AG04449 (cell line): ENCODE data around the gene KMT2D.

Source experiments
- CTCF ChIA-PET: fragments of 350-600 bp; formaldehyde crosslinking; extraction: SDS; loops from one replicate; lab custom pipeline; 2021; ENCODE audit warnings: antibody characterized with exemption; lab: Yijun Ruan, JAX
- POLR2A ChIA-PET: fragments of 400-600, 350-600 bp; formaldehyde crosslinking; extraction: SDS; loops from one replicate; lab custom pipeline; 2020; ENCODE audit warnings: antibody characterized with exemption, inconsistent platforms; lab: Yijun Ruan, JAX
- DNase-seq: peaks from one replicate; pipeline ENCODE4 v3.0.0-alpha.2; 2010; ENCODE audit warnings: low read depth, low spot score
- H3K4me3 ChIP-seq: 2 replicates; pipeline ENCODE4 v1.5.1; 2011; ENCODE audit warnings: low read depth, mild to moderate bottlenecking, control low read depth, low read length
- TF ChIP-seq, protein P1 (sequence below): IDR thresholded peaks from one replicate; pipeline ENCODE4 v1.5.1; 2011; ENCODE audit warnings: mild to moderate bottlenecking, moderate library complexity, low read length, control low read depth, inconsistent platforms; ENCODE audit not compliant: insufficient read depth; ENCODE audit errors: missing control alignments

The KMT2D gene

DNA sequence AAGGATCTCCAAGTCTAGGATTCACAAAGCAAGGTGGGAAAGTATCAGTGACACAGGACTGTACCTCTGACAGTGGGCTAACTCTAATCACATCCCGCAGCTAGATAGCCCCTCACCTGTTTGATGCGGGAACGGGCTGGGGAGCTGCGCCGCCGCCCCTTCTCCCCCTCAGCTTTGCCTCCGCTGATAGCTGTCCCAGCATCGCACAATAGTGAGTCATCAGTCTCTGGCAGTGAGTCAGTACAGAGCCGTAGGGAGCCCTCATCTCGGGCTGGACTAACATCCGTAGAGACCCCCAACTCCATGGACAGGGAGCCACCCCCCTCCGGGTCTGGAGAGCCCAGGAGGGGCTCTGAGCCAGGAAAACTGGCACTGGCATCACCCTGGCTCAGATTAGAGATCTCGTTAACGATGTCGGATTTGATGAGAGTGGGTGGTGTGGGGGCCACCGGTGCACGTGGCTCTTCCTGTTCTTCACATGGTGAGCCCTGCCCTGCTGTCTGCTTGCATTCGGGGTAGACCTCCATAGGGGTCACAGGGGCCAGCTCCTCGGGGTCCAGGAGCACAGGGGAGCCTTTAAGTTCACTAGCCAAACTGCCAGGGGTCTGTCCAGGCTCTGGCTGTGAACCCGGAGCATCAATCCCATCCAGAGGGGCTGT lies 10.9 kb downstream of the KMT2D start:
- no peak for DNase-seq
- ChIA-PET POLR2A (interaction anchor here (1.3 kb wide), 1 partner anchor 80 kb away, joined by 3 read pairs; no protein-coding TSS in a partner anchor), CTCF (interaction anchor here (1.6 to 7.4 kb wide), 3 partner anchors 13 to 40 kb away, joined by 3 to 68 read pairs (median 43); no protein-coding TSS in a partner anchor)
- TF ChIP-seq, protein P1, sequence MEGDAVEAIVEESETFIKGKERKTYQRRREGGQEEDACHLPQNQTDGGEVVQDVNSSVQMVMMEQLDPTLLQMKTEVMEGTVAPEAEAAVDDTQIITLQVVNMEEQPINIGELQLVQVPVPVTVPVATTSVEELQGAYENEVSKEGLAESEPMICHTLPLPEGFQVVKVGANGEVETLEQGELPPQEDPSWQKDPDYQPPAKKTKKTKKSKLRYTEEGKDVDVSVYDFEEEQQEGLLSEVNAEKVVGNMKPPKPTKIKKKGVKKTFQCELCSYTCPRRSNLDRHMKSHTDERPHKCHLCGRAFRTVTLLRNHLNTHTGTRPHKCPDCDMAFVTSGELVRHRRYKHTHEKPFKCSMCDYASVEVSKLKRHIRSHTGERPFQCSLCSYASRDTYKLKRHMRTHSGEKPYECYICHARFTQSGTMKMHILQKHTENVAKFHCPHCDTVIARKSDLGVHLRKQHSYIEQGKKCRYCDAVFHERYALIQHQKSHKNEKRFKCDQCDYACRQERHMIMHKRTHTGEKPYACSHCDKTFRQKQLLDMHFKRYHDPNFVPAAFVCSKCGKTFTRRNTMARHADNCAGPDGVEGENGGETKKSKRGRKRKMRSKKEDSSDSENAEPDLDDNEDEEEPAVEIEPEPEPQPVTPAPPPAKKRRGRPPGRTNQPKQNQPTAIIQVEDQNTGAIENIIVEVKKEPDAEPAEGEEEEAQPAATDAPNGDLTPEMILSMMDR = no peak
- no peak overlapping the region for H3K4me3 ChIP-seq

DNA sequence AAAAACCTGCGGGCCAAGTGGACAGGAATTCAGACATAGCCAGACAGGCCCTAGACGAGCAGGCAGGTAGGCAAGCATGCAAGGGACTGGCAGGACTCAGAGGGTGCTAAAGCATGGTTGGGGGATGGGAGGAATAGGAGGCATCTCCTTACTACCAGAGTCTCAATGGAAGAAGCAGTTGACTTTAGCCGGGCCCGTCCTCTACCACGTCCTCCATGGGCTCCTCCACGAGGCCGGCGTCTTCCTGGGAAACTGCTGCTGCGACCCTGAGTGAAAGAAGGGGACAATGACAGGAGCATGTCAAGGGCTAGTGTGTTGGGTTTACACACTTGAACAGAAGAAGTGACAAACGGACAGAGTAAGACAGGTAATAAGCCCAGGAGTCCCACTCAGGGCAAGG lies 11.6 kb downstream of the KMT2D start:
- no peak overlapping the region for H3K4me3 ChIP-seq
- ChIA-PET POLR2A (interaction anchor here (0.7 kb wide), 1 partner anchor 82 kb away, joined by 3 read pairs; no protein-coding TSS in a partner anchor), CTCF (interaction anchor here (0.7 to 7.4 kb wide), 7 partner anchors 9 to 72 kb away, joined by 3 to 68 read pairs (median 3); no protein-coding TSS in a partner anchor)
- DNase-seq = no peak
- TF ChIP-seq, protein P1 = no peak

DNA sequence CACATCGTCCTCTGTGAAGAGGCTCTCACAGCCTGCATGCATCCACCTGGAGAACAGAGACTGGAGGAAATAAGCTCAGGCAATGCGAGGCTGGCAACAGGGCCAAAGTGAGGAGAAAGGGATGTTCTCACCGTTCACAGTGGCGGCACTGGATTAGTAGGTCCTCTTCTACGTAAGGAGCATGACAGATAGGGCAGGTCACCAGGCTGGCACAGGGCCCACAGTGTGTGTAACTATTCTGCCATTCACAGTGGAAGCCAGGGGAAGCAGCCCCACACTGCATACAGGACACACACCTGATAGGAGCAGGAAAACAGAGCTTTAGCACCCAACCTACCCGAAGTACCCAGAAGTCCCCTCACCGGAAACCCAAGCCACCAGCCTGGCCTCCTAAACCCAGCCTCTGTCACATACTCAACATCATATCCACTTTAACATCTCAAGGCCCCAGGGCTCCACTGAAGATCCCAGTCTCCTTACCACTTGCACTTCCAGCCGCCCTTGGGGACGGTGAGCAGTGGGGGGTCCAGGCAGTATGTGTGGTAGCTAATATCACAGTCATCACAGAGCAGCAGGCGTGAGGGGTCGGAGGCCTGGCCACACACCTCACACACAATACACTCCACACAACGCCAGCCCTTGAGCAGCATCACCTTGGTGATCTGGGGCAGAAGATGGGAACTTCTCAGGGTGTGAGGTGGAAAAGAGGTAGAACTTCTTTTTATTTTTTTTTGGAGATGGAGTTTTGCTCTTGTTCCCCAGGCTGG lies 14.3 kb downstream of the KMT2D start:
- no peak for DNase-seq
- POLR2A ChIA-PET = no interaction called here
- H3K4me3 ChIP-seq = no peak overlapping the region
- TF ChIP-seq, protein P1 = no peak
- CTCF ChIA-PET = interaction anchor here (0.8 to 7.4 kb wide), 7 partner anchors 10 to 67 kb away, joined by 3 to 68 read pairs (median 17); partner anchors contain the start of gene RHEBL1

- CTCF ChIA-PET = interaction anchor here (2.1 to 7.4 kb wide), 6 partner anchors 8 to 24 kb away, joined by 5 to 68 read pairs (median 32); no protein-coding TSS in a partner anchor
- TF ChIP-seq, protein P1 = no peak
- DNase-seq = no peak
- H3K4me3 ChIP-seq = no peak overlapping the region
- POLR2A ChIA-PET = no interaction called here
These were observed 15.9 kb downstream of the KMT2D start for GRCh38 chr12:49044660-49045059.

- no peak for DNase-seq
- TF ChIP-seq, protein P1 = peak; percentile 76
- ChIA-PET POLR2A (interaction anchor here (1.1 kb wide), 1 partner anchor 29 kb away, joined by 3 read pairs; no protein-coding TSS in a partner anchor), CTCF (interaction anchor here (0.6 to 7.4 kb wide), 14 partner anchors 7 to 59 kb away, joined by 3 to 68 read pairs (median 4); partner anchors contain the start of gene KMT2D)
- H3K4me3 ChIP-seq = no peak overlapping the region
These were observed 16.7 kb downstream of the KMT2D start for GRCh38 chr12:49043856-49044258.
